H1 (cell line): Measurements from ENCODE around the gene RAB3D. TPM values are rescaled to one million over a fixed set of nuclear protein-coding genes. Genes with fewer than 3 reads are reported as not detected.

Source experiments
- CHD1 ChIP-seq: IDR thresholded peaks from 2 replicates; pipeline ENCODE4 v1.6.1; 2012; ENCODE audit warnings: low read depth, low read length, improper control_type of control experiment
- POLR2AphosphoS5 ChIP-seq: IDR thresholded peaks from 2 replicates; pipeline ENCODE4 v1.6.1; 2011; ENCODE audit warnings: low read depth, low read length
- RBBP5 ChIP-seq: IDR thresholded peaks from 2 replicates; pipeline ENCODE4 v1.7.1; 2012; ENCODE audit warnings: low read depth, mild to moderate bottlenecking, inconsistent platforms, low read length, moderate library complexity, borderline replicate concordance
- RNF2 ChIP-seq: fragments of 200-900, 300-1000 bp; sonication (generic); IDR thresholded peaks from 2 replicates; pipeline ENCODE4 v1.7.1; 2016; ENCODE audit warnings: borderline replicate concordance, low read depth, mild to moderate bottlenecking, antibody characterized with exemption, low read length; ENCODE audit not compliant: poor library complexity, severe bottlenecking; ENCODE audit errors: missing control alignments
- SAP30 ChIP-seq: fragments of 300-600 bp; sonication (generic); IDR thresholded peaks from 2 replicates; pipeline ENCODE4 v1.7.1; 2012; ENCODE audit warnings: low read length, moderate library complexity, mild to moderate bottlenecking, inconsistent platforms; ENCODE audit not compliant: insufficient read depth, insufficient replicate concordance
- polyA plus RNA-seq, 7 experiments: library from polyadenylated mRNA; depleted of rRNA in 3 of 7; stranded (reverse) in 5 of 7; unstranded in 2 of 7; fragments of >200 nt in 5 of 7; fragments of 200-250 nt in 2 of 7; gene quantifications; 1 replicate in 5 of 7; 2 replicates in 1 of 7; 4 replicates in 1 of 7; pipeline versions ENCODE4 v1.2.1 to v1.2.3, GENCODE V29; 2011 to 2013; ENCODE audit warnings: missing spikeins in 2 of 7, mixed read lengths in 2 of 7
- total RNA-seq: library from RNA; stranded (reverse); fragmentation: NEBNext Ultra II Directional; extraction: Animal tissue kit (Norgen Biotek cat#: 25700); gene quantifications from 2 replicates; pipeline ENCODE4 v1.2.1, GENCODE V29; 2021

The RAB3D gene
- total and polyA plus RNA-seq, 2 of the 8 experiments (the other 6 are each of a cell fraction or from before 2014, with no cell fraction given): 17.8 to 23.8 TPM

- no peak for TF ChIP-seq POLR2AphosphoS5
- TF ChIP-seq RBBP5: no peak
- no peak for TF ChIP-seq SAP30
- no peak for TF ChIP-seq RNF2
- no peak for TF ChIP-seq CHD1
These were observed 65.5 kb downstream of the RAB3D start (continued) for GRCh38 chr19:11273989-11274388.
